ENCODE results near the gene PNLIP. TPM values are rescaled to one million over a fixed set of nuclear protein-coding genes. Genes with fewer than 3 reads are reported as not detected.

Gene PNLIP
- total RNA-seq, 2 experiments from 2014 or later, result not detected

DNA sequence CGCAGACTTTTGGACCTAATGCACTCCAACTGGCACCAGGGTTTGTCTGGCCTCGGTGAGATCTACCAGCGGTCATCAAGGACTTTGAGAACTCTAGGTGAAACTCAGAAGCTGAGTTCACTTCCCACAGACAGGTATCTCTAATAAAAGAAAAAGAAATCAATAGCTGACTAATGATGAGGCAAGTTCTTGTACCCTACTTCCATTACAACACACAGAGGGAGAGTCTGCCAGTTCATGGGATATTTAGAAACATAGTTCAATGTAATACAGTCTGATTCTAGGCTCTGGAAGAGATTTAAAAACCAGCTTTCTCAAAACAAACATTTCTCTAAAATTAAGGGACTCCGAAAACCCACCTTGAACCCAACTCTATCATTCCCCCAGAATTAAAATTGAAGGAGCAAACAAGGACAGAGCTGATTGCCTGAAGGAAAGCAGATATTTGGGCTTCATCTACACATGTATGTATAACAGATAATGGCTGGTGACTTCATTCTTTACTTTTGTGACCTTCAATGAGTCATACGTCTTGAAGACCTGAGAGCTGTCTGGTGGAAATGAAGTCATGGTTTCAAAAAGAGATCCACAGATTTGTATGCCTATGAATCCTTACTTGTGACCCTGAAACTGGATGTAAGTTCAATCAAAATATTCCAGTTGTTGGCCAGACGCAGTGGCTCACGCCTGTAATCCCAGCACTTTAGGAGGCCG lies 42.3 kb downstream of the PNLIP start:
- H3K9me2 ChIP-seq (ENCODE audit: insufficient read depth, low read length), result no peaks in the 10 kb centered on the region
- intact Hi-C loops (cut with micrococcal nuclease; ENCODE audit: unreplicated experiment), result no loop called here
- ChIA-PET CTCF (ENCODE audit: unreplicated experiment) (no interaction called here), POLR2A (interaction anchor here (0.5 kb wide), 1 partner anchor 811 kb away, joined by 3 read pairs; no protein-coding TSS in a partner anchor)
- H3K9me3 ChIP-seq (ENCODE audit: low read length), result no peaks in the 10 kb centered on the region
- H3K27ac ChIP-seq (ENCODE audit: low read depth, low read length, poor library complexity, severe bottlenecking), result no peak overlapping the region
- no peak overlapping the region for H3K4me2 ChIP-seq (ENCODE audit: low read length)
- no peaks in the 10 kb centered on the region for H3K79me2 ChIP-seq (ENCODE audit: insufficient read depth, low read depth, low read length)
- H3K36me3 ChIP-seq (ENCODE audit: insufficient read depth, low read length), result no peaks in the 10 kb centered on the region
- H3K4me3 ChIP-seq (ENCODE audit: low read depth, low read length, poor library complexity, severe bottlenecking), result no peak overlapping the region
- no peaks in the 10 kb centered on the region for H3K4me1 ChIP-seq (ENCODE audit: insufficient read depth, low read length, poor library complexity, severe bottlenecking)
- DNase-seq (ENCODE audit: low spot score), result no peak
- TF ChIP-seq, protein P1, sequence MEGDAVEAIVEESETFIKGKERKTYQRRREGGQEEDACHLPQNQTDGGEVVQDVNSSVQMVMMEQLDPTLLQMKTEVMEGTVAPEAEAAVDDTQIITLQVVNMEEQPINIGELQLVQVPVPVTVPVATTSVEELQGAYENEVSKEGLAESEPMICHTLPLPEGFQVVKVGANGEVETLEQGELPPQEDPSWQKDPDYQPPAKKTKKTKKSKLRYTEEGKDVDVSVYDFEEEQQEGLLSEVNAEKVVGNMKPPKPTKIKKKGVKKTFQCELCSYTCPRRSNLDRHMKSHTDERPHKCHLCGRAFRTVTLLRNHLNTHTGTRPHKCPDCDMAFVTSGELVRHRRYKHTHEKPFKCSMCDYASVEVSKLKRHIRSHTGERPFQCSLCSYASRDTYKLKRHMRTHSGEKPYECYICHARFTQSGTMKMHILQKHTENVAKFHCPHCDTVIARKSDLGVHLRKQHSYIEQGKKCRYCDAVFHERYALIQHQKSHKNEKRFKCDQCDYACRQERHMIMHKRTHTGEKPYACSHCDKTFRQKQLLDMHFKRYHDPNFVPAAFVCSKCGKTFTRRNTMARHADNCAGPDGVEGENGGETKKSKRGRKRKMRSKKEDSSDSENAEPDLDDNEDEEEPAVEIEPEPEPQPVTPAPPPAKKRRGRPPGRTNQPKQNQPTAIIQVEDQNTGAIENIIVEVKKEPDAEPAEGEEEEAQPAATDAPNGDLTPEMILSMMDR (conservative IDR thresholded peaks at IDR 0.05; ENCODE audit: low read length), result no peak
- no peak for TF ChIP-seq EZH2phosphoT487 (IDR thresholded peaks at IDR 0.05; ENCODE audit: borderline replicate concordance, low read depth, low read length)
- H4K20me1 ChIP-seq (ENCODE audit: insufficient read depth, low read length), result no peaks in the 10 kb centered on the region
- no peak overlapping the region for H2AFZ ChIP-seq (ENCODE audit: low read length)
- no TSS peak for BruUV-seq (replicated peaks)

DNA sequence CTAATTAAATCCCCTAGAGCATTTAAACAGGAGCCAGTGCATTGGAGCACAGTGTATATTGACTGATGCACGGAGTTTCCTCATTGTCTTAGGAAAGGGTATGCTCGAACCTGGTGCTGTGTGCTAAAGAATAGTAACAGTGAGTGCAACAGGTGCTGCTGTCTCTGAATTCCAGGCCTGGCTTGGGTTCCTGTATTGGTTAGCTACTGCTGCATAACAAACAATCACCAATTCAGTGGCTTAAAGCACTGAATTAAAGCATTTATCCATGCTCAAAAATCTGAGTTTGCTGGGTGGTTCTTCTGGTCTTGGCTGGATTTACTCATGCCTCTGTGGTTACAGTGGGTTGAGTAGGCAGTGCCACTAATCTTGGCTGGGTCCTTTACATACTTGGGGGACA lies 43.3 kb downstream of the PNLIP start:
- Histone ChIP-seq H3K4me2 (ENCODE audit: low read length) (no peak overlapping the region), H3K4me1 (ENCODE audit: insufficient read depth, low read length, poor library complexity, severe bottlenecking) (no peaks in the 10 kb centered on the region), H3K4me3 (ENCODE audit: low read depth, low read length, poor library complexity, severe bottlenecking) (no peak overlapping the region), H4K20me1 (ENCODE audit: insufficient read depth, low read length) (no peaks in the 10 kb centered on the region), H3K79me2 (ENCODE audit: insufficient read depth, low read depth, low read length) (no peaks in the 10 kb centered on the region), H3K9me2 (ENCODE audit: insufficient read depth, low read length) (no peaks in the 10 kb centered on the region), H3K27ac (ENCODE audit: low read depth, low read length, poor library complexity, severe bottlenecking) (no peak overlapping the region), H3K36me3 (ENCODE audit: insufficient read depth, low read length) (no peaks in the 10 kb centered on the region), H2AFZ (ENCODE audit: low read length) (no peak overlapping the region), H3K9me3 (ENCODE audit: low read length) (no peaks in the 10 kb centered on the region)
- no peak for TF ChIP-seq EZH2phosphoT487 (IDR thresholded peaks at IDR 0.05; ENCODE audit: borderline replicate concordance, low read depth, low read length)
- TF ChIP-seq, protein P1 (conservative IDR thresholded peaks at IDR 0.05; ENCODE audit: low read length), result no peak
- CTCF ChIA-PET (ENCODE audit: unreplicated experiment), result no interaction called here
- POLR2A ChIA-PET, result no interaction called here
- intact Hi-C loops (cut with micrococcal nuclease; ENCODE audit: unreplicated experiment), result no loop called here
- DNase-seq (ENCODE audit: low spot score), result no peak
- no TSS peak for BruUV-seq (replicated peaks)

GRCh38 chr10:116589926-116590325 lies 44.2 kb downstream of the PNLIP start:
- no peaks in the 10 kb centered on the region for H3K9me3 ChIP-seq (ENCODE audit: low read length)
- no peak overlapping the region for H3K4me3 ChIP-seq (ENCODE audit: low read depth, low read length, poor library complexity, severe bottlenecking)
- ChIA-PET CTCF (ENCODE audit: unreplicated experiment) (no interaction called here), POLR2A (no interaction called here)
- TF ChIP-seq, protein P1 (conservative IDR thresholded peaks at IDR 0.05; ENCODE audit: low read length), result no peak
- TF ChIP-seq EZH2phosphoT487 (IDR thresholded peaks at IDR 0.05; ENCODE audit: borderline replicate concordance, low read depth, low read length), result no peak
- no peak overlapping the region for H3K4me2 ChIP-seq (ENCODE audit: low read length)
- intact Hi-C loops (cut with micrococcal nuclease; ENCODE audit: unreplicated experiment), result no loop called here
- no peaks in the 10 kb centered on the region for H3K79me2 ChIP-seq (ENCODE audit: insufficient read depth, low read depth, low read length)
- no peaks in the 10 kb centered on the region for H3K9me2 ChIP-seq (ENCODE audit: insufficient read depth, low read length)
- H3K4me1 ChIP-seq (ENCODE audit: insufficient read depth, low read length, poor library complexity, severe bottlenecking), result no peaks in the 10 kb centered on the region
- no peak for DNase-seq (ENCODE audit: low spot score)
- H2AFZ ChIP-seq (ENCODE audit: low read length), result no peak overlapping the region
- no TSS peak for BruUV-seq (replicated peaks)
- no peaks in the 10 kb centered on the region for H3K36me3 ChIP-seq (ENCODE audit: insufficient read depth, low read length)
- no peaks in the 10 kb centered on the region for H4K20me1 ChIP-seq (ENCODE audit: insufficient read depth, low read length)
- no peak overlapping the region for H3K27ac ChIP-seq (ENCODE audit: low read depth, low read length, poor library complexity, severe bottlenecking)
